PC-3 (cell line): Measurements from ENCODE around the gene ROBO3. TPM values are rescaled to one million over a fixed set of nuclear protein-coding genes. Genes with fewer than 3 reads are reported as not detected.

ENCODE experiments used
- ATAC-seq: fragments of 200-7000 bp; cut with Tn5 transposase; 2 replicates; pipeline ENCODE4 v1.9.1; 2020; ENCODE audit warnings: mild to moderate bottlenecking, moderate library complexity
- BruUV-seq: library from RNA; stranded (reverse); fragments of 400-500 nt; replicated peaks from 2 replicates; lab custom pipeline; 2021; lab: Mats Ljungman, UMichigan
- CTCF ChIA-PET: fragments of 300-600 bp; sonication (Branson Sonifier 250); formaldehyde crosslinking; loops from one replicate; lab custom pipeline; 2022; ENCODE audit warnings: antibody characterized with exemption; lab: Charles Lee
- POLR2A ChIA-PET: fragments of 300-600 bp; sonication (Branson Sonifier 250); formaldehyde crosslinking; loops from one replicate; lab custom pipeline; 2022; ENCODE audit warnings: antibody characterized with exemption; ENCODE audit not compliant: unreplicated experiment; lab: Charles Lee
- DNase-seq: peaks from one replicate; pipeline ENCODE4 v3.0.0-alpha.2; 2015
- H2AFZ ChIP-seq: fragments of 300-600 bp; sonication (generic); 2 replicates; pipeline ENCODE4 v1.6.0; 2016; ENCODE audit warnings: antibody characterized with exemption, low read length
- H3F3A ChIP-seq: fragments of 300-600 bp; sonication (generic); one replicate; pipeline ENCODE4 v1.6.0; 2017; ENCODE audit warnings: antibody characterized with exemption, low read length, control low read depth, mild to moderate bottlenecking; ENCODE audit not compliant: unreplicated experiment
- H3K27ac ChIP-seq: fragments of 300-600 bp; sonication (generic); 2 replicates; pipeline ENCODE4 v1.5.1; 2016; ENCODE audit warnings: mild to moderate bottlenecking, low read length
- H3K27me3 ChIP-seq: fragments of 300-600 bp; sonication (generic); 2 replicates; pipeline ENCODE4 v1.6.1; 2016; ENCODE audit warnings: low read length, mixed read lengths
- H3K36me3 ChIP-seq: fragments of 300-600 bp; sonication (generic); 2 replicates; pipeline ENCODE4 v1.6.1; 2016; ENCODE audit warnings: low read depth, mixed run types, low read length, mixed read lengths
- H3K4me1 ChIP-seq: fragments of 300-600 bp; sonication (generic); 2 replicates; pipeline ENCODE4 v1.5.1; 2016; ENCODE audit warnings: low read length; ENCODE audit not compliant: insufficient read depth
- H3K4me2 ChIP-seq: fragments of 300-600 bp; sonication (generic); 2 replicates; pipeline ENCODE4 v1.6.0; 2016; ENCODE audit warnings: low read length
- H3K4me3 ChIP-seq: fragments of 300-600 bp; sonication (generic); 2 replicates; pipeline ENCODE4 v1.5.1; 2016; ENCODE audit warnings: mild to moderate bottlenecking, low read length, mixed read lengths
- H3K79me2 ChIP-seq: fragments of 300-600 bp; sonication (generic); 2 replicates; pipeline ENCODE4 v1.6.1; 2017; ENCODE audit warnings: low read length, mixed read lengths
- H3K9ac ChIP-seq: fragments of 300-600 bp; sonication (generic); 2 replicates; pipeline ENCODE4 v1.6.0; 2016; ENCODE audit warnings: mild to moderate bottlenecking, low read length
- H3K9me2 ChIP-seq: fragments of 300-600 bp; sonication (generic); replicated peaks from 2 replicates; pipeline ENCODE4 v1.6.1; 2016; ENCODE audit warnings: mixed run types, low read length, mixed read lengths
- H3K9me3 ChIP-seq: fragments of 300-600 bp; sonication (generic); 2 replicates; pipeline ENCODE4 v1.6.1; 2016; ENCODE audit warnings: low read length, mixed read lengths
- H4K20me1 ChIP-seq: fragments of 300-600 bp; sonication (generic); 2 replicates; pipeline ENCODE4 v1.6.1; 2016; ENCODE audit warnings: low read length, mixed read lengths
- EZH2 ChIP-seq: fragments of 300-600 bp; sonication (generic); IDR thresholded peaks from one replicate; pipeline ENCODE4 v1.6.1; 2017; ENCODE audit warnings: antibody characterized with exemption, mild to moderate bottlenecking, low read length; ENCODE audit not compliant: unreplicated experiment
- EZH2phosphoT487 ChIP-seq: fragments of 300-600 bp; sonication (generic); IDR thresholded peaks from 2 replicates; pipeline ENCODE4 v1.6.1; 2018; ENCODE audit warnings: mild to moderate bottlenecking, antibody characterized with exemption, low read length, borderline replicate concordance
- intact Hi-C: fragments of 100-400 bp; cut with micrococcal nuclease; formaldehyde crosslinking; loops from 2 replicates; pipeline ENCODE4 v1.9.0; 2023
- total RNA-seq: library from RNA; depleted of rRNA; stranded (reverse); fragments of >200 nt; gene quantifications from 2 replicates; pipeline ENCODE4 v1.2.3, GENCODE V29; 2014
- TF ChIP-seq, protein P1 (sequence below): fragments of 300-600 bp; sonication (generic); conservative IDR thresholded peaks from 2 replicates; pipeline ENCODE4 v1.5.1; 2017; ENCODE audit warnings: antibody characterized with exemption, low read depth, mild to moderate bottlenecking, low read length

Gene ROBO3
- total RNA-seq, 1 experiment from 2014 or later = 18.5 TPM

DNA sequence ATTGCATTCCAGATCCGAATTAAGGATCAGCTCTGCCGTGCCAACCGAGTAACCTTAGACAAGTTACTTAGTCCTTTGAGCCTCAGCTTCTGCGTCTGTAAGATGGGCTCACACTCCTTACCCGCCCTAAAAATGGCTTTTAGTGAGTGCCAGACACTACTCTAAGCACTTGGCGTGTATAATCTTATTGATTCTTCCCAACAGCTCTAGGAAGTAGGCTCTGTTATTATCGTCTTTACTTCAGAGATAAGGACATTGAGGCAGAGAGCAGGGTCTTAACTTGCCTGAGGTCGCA, 21.7 kb upstream of the ROBO3 start:
- peak overlapping the region; percentile 76 for H3K4me2 ChIP-seq
- ATAC-seq = no peak
- intact Hi-C loops = no loop called here

DNA sequence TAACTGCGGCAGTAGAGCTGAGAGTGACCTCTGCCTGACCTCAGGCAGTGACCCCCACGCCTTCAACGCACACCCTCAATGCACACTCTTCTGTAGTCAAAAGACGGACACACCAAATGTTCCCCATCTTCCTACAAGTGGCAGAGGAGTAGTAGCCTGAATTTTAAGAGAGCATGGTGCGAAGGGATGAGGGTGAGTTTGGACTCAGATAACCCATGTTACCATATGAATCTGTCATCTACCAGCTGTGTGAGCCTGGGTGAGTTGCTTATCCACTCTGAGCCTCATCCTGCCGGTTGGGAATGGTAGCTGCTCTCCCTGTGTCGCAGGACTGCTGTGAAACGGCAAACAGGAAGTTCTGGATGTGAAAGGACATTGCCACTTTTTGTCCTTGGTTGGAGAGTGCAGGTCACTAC, 20.6 kb upstream of the ROBO3 start:
- Histone ChIP-seq H3K4me3 (no peak overlapping the region), H4K20me1 (no peaks in the 10 kb centered on the region), H3K79me2 (no peaks in the 10 kb centered on the region), H2AFZ (no peak overlapping the region), H3K9ac (no peak overlapping the region), H3K27ac (no peak overlapping the region), H3K4me1 (peaks cover 14% of the 10 kb centered on the region; the same call in 1 of the 2 replicates), H3F3A (no peaks in the 10 kb centered on the region), H3K36me3 (no peaks in the 10 kb centered on the region), H3K9me3 (no peaks in the 10 kb centered on the region), H3K4me2 (no peak overlapping the region), H3K9me2 (no peaks in the 10 kb centered on the region), H3K27me3 (peaks cover 98% of the 10 kb centered on the region)
- no TSS peak for BruUV-seq
- ATAC-seq (no peak), DNase-seq (no peak)
- POLR2A ChIA-PET = no interaction called here
- TF ChIP-seq EZH2phosphoT487 (no peak), EZH2 (no peak)
- TF ChIP-seq, protein P1, sequence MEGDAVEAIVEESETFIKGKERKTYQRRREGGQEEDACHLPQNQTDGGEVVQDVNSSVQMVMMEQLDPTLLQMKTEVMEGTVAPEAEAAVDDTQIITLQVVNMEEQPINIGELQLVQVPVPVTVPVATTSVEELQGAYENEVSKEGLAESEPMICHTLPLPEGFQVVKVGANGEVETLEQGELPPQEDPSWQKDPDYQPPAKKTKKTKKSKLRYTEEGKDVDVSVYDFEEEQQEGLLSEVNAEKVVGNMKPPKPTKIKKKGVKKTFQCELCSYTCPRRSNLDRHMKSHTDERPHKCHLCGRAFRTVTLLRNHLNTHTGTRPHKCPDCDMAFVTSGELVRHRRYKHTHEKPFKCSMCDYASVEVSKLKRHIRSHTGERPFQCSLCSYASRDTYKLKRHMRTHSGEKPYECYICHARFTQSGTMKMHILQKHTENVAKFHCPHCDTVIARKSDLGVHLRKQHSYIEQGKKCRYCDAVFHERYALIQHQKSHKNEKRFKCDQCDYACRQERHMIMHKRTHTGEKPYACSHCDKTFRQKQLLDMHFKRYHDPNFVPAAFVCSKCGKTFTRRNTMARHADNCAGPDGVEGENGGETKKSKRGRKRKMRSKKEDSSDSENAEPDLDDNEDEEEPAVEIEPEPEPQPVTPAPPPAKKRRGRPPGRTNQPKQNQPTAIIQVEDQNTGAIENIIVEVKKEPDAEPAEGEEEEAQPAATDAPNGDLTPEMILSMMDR = no peak
- CTCF ChIA-PET = no interaction called here
- intact Hi-C loops = no loop called here

More for the DNA sequence above, 21.7 kb upstream of the ROBO3 start:
- no peaks in the 10 kb centered on the region for H4K20me1 ChIP-seq
- H3F3A ChIP-seq = no peaks in the 10 kb centered on the region
- no peaks in the 10 kb centered on the region for H3K36me3 ChIP-seq
- no TSS peak for BruUV-seq
- no peak for DNase-seq
- no peak overlapping the region for H3K9ac ChIP-seq
- CTCF ChIA-PET = no interaction called here
- no peaks in the 10 kb centered on the region for H3K9me2 ChIP-seq
- peak overlapping the region; percentile 57 for H2AFZ ChIP-seq
- no peaks in the 10 kb centered on the region for H3K79me2 ChIP-seq
- no peak overlapping the region for H3K27ac ChIP-seq
- TF ChIP-seq EZH2phosphoT487 (no peak), EZH2 (no peak)
- TF ChIP-seq, protein P1 = no peak
- no peaks in the 10 kb centered on the region for H3K9me3 ChIP-seq
- H3K27me3 ChIP-seq = peaks cover 97% of the 10 kb centered on the region
- POLR2A ChIA-PET = no interaction called here
- H3K4me3 ChIP-seq = peak overlapping the region; percentile 57
- H3K4me1 ChIP-seq = peaks cover 18% of the 10 kb centered on the region; the same call in 1 of the 2 replicates

DNA sequence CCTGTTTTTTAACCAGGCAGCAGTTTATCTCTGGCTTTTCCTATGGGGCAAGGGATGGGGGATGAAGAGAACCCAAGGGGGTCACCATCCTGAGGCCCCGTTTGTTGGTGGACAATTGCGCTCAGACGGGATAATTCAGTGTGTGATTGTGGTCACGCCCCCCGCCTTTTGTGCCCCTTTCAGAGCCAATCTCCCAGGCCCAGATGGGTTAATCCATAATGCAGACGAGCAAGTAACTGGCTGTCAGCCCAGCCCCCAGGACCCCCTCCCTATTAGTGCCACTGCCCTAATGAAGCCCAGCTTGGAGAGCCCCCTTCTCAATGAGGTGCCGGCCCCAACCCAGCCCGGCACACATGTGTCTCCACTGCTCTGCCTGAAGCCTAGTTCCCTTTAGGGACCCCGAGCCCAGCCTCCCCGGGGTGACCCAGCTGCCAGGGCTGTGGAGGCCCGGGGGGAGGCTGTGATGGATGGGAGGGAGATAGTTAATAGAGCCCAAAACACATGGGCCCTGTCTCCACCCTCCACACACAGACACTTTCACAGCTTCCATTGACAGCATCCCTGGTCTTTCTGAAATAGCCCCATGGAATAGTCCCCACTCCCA, 19.1 kb upstream of the ROBO3 start:
- Histone ChIP-seq H3K9ac (no peak overlapping the region), H2AFZ (no peak overlapping the region), H3K4me1 (peaks cover 10% of the 10 kb centered on the region; the same call in 1 of the 2 replicates), H3K4me2 (no peak overlapping the region), H3K27ac (no peak overlapping the region), H3K79me2 (no peaks in the 10 kb centered on the region), H3K36me3 (no peaks in the 10 kb centered on the region), H3K9me3 (no peaks in the 10 kb centered on the region), H3K4me3 (no peak overlapping the region), H3K27me3 (peaks cover 99% of the 10 kb centered on the region), H4K20me1 (no peaks in the 10 kb centered on the region), H3F3A (no peaks in the 10 kb centered on the region), H3K9me2 (no peaks in the 10 kb centered on the region)
- no peak for DNase-seq
- BruUV-seq = no TSS peak
- ChIA-PET CTCF (no interaction called here), POLR2A (no interaction called here)
- TF ChIP-seq EZH2 (no peak), EZH2phosphoT487 (no peak)
- TF ChIP-seq, protein P1 = no peak
- no peak for ATAC-seq
- intact Hi-C loops = no loop called here
